Hepatocyte (in vitro differentiated cells): ENCODE data around the gene DPYD.

Source experiments
- EZH2phosphoT487 ChIP-seq: fragments of 200-600 bp; sonication (generic); IDR thresholded peaks from one replicate; pipeline ENCODE4 v1.6.1; 2018; ENCODE audit warnings: antibody characterized with exemption, mild to moderate bottlenecking, low read depth, moderate library complexity; ENCODE audit not compliant: unreplicated experiment, severe bottlenecking
- TF ChIP-seq, protein P1 (sequence below): fragments of 200-600 bp; sonication (generic); IDR thresholded peaks from 2 replicates; pipeline ENCODE4 v1.5.1; 2016; ENCODE audit warnings: antibody characterized with exemption, mild to moderate bottlenecking; ENCODE audit not compliant: poor library complexity

DNA sequence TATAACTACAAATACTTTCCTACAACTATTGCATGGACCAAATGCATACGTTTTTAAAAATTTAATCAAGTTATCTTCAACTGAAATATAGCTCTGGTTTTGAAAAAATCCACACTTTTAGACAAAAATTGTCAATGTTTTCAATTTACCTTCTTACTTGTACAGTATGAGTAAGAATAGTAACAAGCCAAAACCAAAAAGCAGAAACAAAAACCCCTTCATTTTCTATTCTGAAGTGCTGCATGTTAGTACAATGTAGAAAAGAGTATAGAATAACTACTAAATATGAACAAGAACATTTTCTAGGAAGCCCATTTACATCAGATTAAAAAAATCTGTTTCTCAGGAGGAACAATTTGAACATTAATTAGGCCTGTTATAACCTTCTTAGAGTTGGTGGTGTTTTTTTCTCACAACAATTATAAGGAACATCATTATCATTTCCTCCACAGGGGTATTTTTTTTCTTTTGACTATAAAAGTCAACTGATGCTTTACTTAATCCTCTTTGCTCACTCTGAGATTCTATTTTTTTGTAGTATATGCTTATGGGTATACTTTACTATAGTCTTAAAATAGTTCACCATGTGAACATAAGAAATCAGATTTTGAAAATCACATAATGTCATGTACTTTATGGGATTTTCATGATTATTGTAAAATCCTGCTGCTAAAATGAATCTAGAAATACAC lies 723.9 kb downstream of the DPYD start:
- TF ChIP-seq, protein P1, sequence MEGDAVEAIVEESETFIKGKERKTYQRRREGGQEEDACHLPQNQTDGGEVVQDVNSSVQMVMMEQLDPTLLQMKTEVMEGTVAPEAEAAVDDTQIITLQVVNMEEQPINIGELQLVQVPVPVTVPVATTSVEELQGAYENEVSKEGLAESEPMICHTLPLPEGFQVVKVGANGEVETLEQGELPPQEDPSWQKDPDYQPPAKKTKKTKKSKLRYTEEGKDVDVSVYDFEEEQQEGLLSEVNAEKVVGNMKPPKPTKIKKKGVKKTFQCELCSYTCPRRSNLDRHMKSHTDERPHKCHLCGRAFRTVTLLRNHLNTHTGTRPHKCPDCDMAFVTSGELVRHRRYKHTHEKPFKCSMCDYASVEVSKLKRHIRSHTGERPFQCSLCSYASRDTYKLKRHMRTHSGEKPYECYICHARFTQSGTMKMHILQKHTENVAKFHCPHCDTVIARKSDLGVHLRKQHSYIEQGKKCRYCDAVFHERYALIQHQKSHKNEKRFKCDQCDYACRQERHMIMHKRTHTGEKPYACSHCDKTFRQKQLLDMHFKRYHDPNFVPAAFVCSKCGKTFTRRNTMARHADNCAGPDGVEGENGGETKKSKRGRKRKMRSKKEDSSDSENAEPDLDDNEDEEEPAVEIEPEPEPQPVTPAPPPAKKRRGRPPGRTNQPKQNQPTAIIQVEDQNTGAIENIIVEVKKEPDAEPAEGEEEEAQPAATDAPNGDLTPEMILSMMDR: no peak
- no peak for TF ChIP-seq EZH2phosphoT487
